ENCODE results near the gene TMED3. TPM values are rescaled to one million over a fixed set of nuclear protein-coding genes. Genes with fewer than 3 reads are reported as not detected.

The TMED3 gene
- total RNA-seq, 1 donor from 2014 or later: 28.5 TPM

DNA sequence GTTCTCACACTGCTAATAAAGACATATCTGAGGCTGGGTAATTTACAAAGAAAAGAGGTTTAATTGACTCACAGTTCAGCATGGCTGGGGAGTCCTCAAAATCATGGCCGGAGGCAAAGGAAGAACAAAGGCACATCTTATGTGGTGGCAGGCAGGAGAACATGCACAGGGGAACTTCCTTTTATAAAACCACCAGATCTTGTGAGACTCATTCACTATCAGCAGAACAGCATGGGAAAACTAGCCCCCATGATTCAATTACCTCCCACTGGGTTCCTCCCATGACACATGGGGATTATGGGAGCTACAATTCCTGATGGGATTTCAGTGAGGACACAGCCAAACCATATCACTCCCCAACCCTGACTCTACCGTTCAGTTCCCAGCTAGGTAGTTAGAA is 61.5 kb downstream of the TMED3 start:
- no peak for DNase-seq (ENCODE audit: low spot score in 2 of 2)
- FAIRE-seq: no peak

Other genes with a start within 250 kb of the TMED3 start
- gene RASGRF1, start 220.3 kb upstream of the TMED3 start, total RNA-seq: 4.5 TPM
- under 0.01 TPM for gene ANKRD34C, start 28.4 kb upstream of the TMED3 start, total RNA-seq
- gene MINAR1, start 121.2 kb downstream of the TMED3 start, total RNA-seq: 6.9 TPM